DND-41 (cell line): ENCODE data around the gene GRID2.

Experiments
- CTCF ChIP-seq: IDR thresholded peaks from 2 replicates; pipeline ENCODE4 v1.5.1; 2012; ENCODE audit warnings: borderline replicate concordance, low read length, moderate library complexity, mild to moderate bottlenecking; ENCODE audit not compliant: poor library complexity, severe bottlenecking; ENCODE audit errors: extremely low read depth
- EZH2 ChIP-seq: IDR thresholded peaks from 3 replicates; pipeline ENCODE4 v1.6.1; 2012; ENCODE audit warnings: borderline replicate concordance, low read depth, mild to moderate bottlenecking, moderate library complexity, low read length, inconsistent platforms; ENCODE audit not compliant: severe bottlenecking

DNA sequence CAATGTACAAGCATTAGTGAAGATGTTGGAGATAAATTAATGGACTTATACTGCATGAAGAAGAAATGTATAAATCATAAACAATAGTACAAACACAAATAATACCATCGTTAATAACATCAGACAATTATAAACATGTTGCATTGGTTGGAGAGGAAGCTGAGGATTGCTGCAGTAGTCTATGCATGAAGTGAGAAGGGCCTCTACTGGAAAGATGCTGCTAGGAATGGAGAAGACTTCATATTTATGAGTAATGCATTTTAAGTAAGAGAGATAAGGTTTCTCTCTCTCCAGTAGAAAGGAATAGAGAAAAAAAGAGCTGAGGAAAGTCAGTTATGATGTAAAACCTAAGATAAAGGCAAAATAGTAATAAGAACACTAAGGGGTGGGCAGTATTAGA lies 247.8 kb downstream of the GRID2 start:
- no peak for TF ChIP-seq CTCF
- TF ChIP-seq EZH2: no peak
